Measurements from ENCODE around the gene ARID5A.

DNA sequence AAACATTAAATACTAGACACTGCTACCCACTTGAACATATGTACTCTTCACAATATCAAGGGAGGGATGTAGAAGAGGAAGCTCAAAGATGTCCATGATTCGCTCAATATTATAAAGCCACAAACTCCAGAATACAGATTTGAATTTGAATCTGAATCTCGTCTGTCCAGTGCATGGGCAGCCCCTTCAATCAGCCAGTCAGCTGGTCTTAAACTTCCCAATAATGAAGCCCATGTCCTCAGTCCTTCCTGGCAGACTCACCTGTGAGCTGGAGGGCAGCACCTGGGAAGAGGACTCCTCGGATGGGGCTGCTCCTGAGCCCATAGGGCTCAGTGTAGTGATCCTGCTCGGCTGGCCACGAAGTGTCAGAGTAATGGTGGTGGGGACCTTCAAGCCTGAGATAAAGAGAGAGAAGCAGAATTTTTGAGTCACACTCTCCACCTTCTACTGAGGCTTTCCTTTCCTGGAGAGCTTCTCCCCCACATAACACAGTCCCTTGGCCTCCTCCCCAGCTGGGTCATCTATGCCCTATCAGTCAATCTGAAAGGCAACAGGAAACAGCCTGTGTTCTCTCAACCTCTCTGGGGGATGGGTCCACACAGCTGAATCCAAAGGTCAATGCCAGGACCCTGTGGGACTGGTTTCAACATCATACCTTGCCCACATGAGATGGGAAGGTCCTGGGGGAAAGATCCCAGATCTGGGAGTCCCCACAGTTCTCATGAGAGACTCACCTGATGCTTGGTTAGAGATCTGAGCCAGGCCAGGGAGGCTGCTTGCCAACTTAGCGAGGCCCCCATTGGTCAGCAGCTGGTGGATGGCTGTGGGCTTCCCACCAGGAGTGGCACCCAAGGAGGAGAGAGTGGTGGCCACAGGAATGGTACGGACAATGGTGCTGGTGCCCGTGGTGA is 65.1 kb downstream of the ARID5A start:
- TF ChIP-seq EZH2 (IDR thresholded peaks at IDR 0.05; ENCODE audit: insufficient read depth, poor library complexity, severe bottlenecking) (no peak), EZH2phosphoT487 (IDR thresholded peaks at IDR 0.05; ENCODE audit: insufficient read depth, low read depth) (no peak)

Data from GM23248 (cell line).